ENCODE measurements around the gene BEST1. TPM values are rescaled to one million over a fixed set of nuclear protein-coding genes. Genes with fewer than 3 reads are reported as not detected.

Gene BEST1
- total RNA-seq, 4 donors from 2014 or later, result 0.40 to 3.7 (median 2.6) TPM

GRCh38 chr11:61957021-61957770 is 7.0 kb downstream of the BEST1 start:
- TF ChIP-seq POLR2AphosphoS5 (IDR thresholded peaks at IDR 0.05) (no peak), CTCF (IDR thresholded peaks at IDR 0.05) (no peak), POLR2A (IDR thresholded peaks at IDR 0.05) (no peak), EP300 (IDR thresholded peaks at IDR 0.05; ENCODE audit: low read depth) (no peak)
- peaks cover 8 to 27% (median 15%) of the 10 kb centered on the region in 4 donors for H3K4me1 ChIP-seq
- H3K27me3 ChIP-seq, result peaks cover 16% of the 10 kb centered on the region
- in situ Hi-C loops (cut with MboI; ENCODE audit: low pct_ligation_motif_present in 1 of 4, low pct_unique_long_range_greater_than_20kb in 1 of 4, low sequenced_read_pairs in 3 of 4), result loop anchor here in 1 of 4 donors (10.0 kb wide), 1 partner anchor 162 kb away; the partner anchor contains the start of genes FEN1 and TMEM258
- no peak for DNase-seq
- WGBS, 2 donors (ENCODE audit: low coverage in 1 of 2), result 91% methylated on average over 7 of the region's 7 CpGs; no CpG with 5 or more reads in 1 of the 2 donors
- no peaks in the 10 kb centered on the region for H3K9me3 ChIP-seq
- intact Hi-C loops (cut with DNase I; ENCODE audit: low total_unique reads), result no loop called here
- no peak overlapping the region for H3K4me3 ChIP-seq
- no peak overlapping the region for H3K27ac ChIP-seq
- no peaks in the 10 kb centered on the region for H3K36me3 ChIP-seq

- WGBS, 2 donors (ENCODE audit: low coverage in 1 of 2), result 58 to 83% methylated on average over 1 to 3 of the region's 3 CpGs
- Histone ChIP-seq H3K4me1 (peaks cover 12 to 40% (median 27%) of the 10 kb centered on the region in 4 donors), H3K9me3 (no peaks in the 10 kb centered on the region), H3K27me3 (peaks cover 16% of the 10 kb centered on the region), H3K27ac (no peak overlapping the region), H3K36me3 (peaks cover 0 to 3% (median 2%) of the 10 kb centered on the region in 4 donors), H3K4me3 (no peak overlapping the region)
- intact Hi-C loops (cut with DNase I; ENCODE audit: low total_unique reads) (no loop called here), in situ Hi-C loops (cut with MboI; ENCODE audit: low pct_ligation_motif_present in 1 of 4, low pct_unique_long_range_greater_than_20kb in 1 of 4, low sequenced_read_pairs in 3 of 4) (loop anchor here in 1 of 4 donors (10.0 kb wide), 1 partner anchor 164 kb away; the partner anchor contains the start of genes FEN1 and TMEM258)
- no peak for TF ChIP-seq CTCF (IDR thresholded peaks at IDR 0.05)
- TF ChIP-seq EP300 (IDR thresholded peaks at IDR 0.05; ENCODE audit: low read depth), result no peak
- TF ChIP-seq POLR2A (IDR thresholded peaks at IDR 0.05), result no peak
- no peak for TF ChIP-seq POLR2AphosphoS5 (IDR thresholded peaks at IDR 0.05)
- no peak for DNase-seq
These were observed 8.4 kb downstream of the BEST1 start for GRCh38 chr11:61958590-61958989.

GRCh38 chr11:61959114-61959513 is 9.0 kb downstream of the BEST1 start:
- H3K36me3 ChIP-seq, result peaks cover 0 to 9% (median 3%) of the 10 kb centered on the region in 4 donors
- peaks cover 12 to 46% (median 30%) of the 10 kb centered on the region in 4 donors for H3K4me1 ChIP-seq
- TF ChIP-seq POLR2A (IDR thresholded peaks at IDR 0.05), result no peak
- no peak for TF ChIP-seq EP300 (IDR thresholded peaks at IDR 0.05; ENCODE audit: low read depth)
- TF ChIP-seq CTCF (IDR thresholded peaks at IDR 0.05), result no peak
- TF ChIP-seq POLR2AphosphoS5 (IDR thresholded peaks at IDR 0.05), result no peak
- H3K27me3 ChIP-seq, result peaks cover 13% of the 10 kb centered on the region
- 0 to 28% methylated on average over 1 to 2 of the region's 2 CpGs for WGBS, 2 donors (ENCODE audit: low coverage in 1 of 2)
- in situ Hi-C loops (cut with MboI; ENCODE audit: low pct_ligation_motif_present in 1 of 4, low pct_unique_long_range_greater_than_20kb in 1 of 4, low sequenced_read_pairs in 3 of 4), result loop anchor here in 1 of 4 donors (10.0 kb wide), 1 partner anchor 164 kb away; the partner anchor contains the start of genes FEN1 and TMEM258
- H3K27ac ChIP-seq, result no peak overlapping the region
- H3K9me3 ChIP-seq, result no peaks in the 10 kb centered on the region
- no peak overlapping the region for H3K4me3 ChIP-seq
- DNase-seq, result no peak
- intact Hi-C loops (cut with DNase I; ENCODE audit: low total_unique reads), result no loop called here

GRCh38 chr11:61959678-61960077 is 9.5 kb downstream of the BEST1 start:
- H3K4me1 ChIP-seq, result peaks cover 12 to 51% (median 34%) of the 10 kb centered on the region in 4 donors
- TF ChIP-seq POLR2A (IDR thresholded peaks at IDR 0.05) (no peak), CTCF (IDR thresholded peaks at IDR 0.05) (no peak), EP300 (IDR thresholded peaks at IDR 0.05; ENCODE audit: low read depth) (no peak), POLR2AphosphoS5 (IDR thresholded peaks at IDR 0.05) (no peak)
- DNase-seq, result no peak
- no peak overlapping the region for H3K27ac ChIP-seq
- H3K9me3 ChIP-seq, result no peaks in the 10 kb centered on the region
- H3K27me3 ChIP-seq, result peaks cover 10% of the 10 kb centered on the region
- in situ Hi-C loops (cut with MboI; ENCODE audit: low pct_ligation_motif_present in 1 of 4, low pct_unique_long_range_greater_than_20kb in 1 of 4, low sequenced_read_pairs in 3 of 4) (loop anchor here in 1 of 4 donors (10.0 kb wide), 1 partner anchor 165 kb away; the partner anchor contains the start of genes FEN1 and TMEM258), intact Hi-C loops (cut with DNase I; ENCODE audit: low total_unique reads) (no loop called here)
- no peak overlapping the region for H3K4me3 ChIP-seq
- peaks cover 0 to 14% (median 6%) of the 10 kb centered on the region in 4 donors for H3K36me3 ChIP-seq
- WGBS, 2 donors (ENCODE audit: low coverage in 1 of 2), result 93% methylated on average over 6 of the region's 6 CpGs; no CpG with 5 or more reads in 1 of the 2 donors
